PC-9 (cell line): ENCODE results near the gene DUSP7.

ENCODE experiments used
- CTCF ChIP-seq: fragments of 200-600 bp; sonication (generic); conservative IDR thresholded peaks from 2 replicates; pipeline ENCODE4 v1.6.1; 2017; ENCODE audit warnings: mixed run types, antibody characterized with exemption, mild to moderate bottlenecking, moderate library complexity
- EZH2 ChIP-seq: fragments of 200-600 bp; sonication (generic); IDR thresholded peaks from 2 replicates; pipeline ENCODE4 v1.8.0; 2017; ENCODE audit warnings: antibody characterized with exemption, low read depth

GRCh38 chr3:52099001-52099401, 42.6 kb upstream of the DUSP7 start:
- TF ChIP-seq CTCF (no peak), EZH2 (no peak)
